NCI-H1092 treated with DMSO at 0.1 percent for 48 hours (cell line): ENCODE results near the gene GRIN1.

Experiments used
- DNase-seq: peaks from one replicate; lab custom pipeline; 2025; lab: John Stamatoyannopoulos, UW

The GRIN1 gene

DNA sequence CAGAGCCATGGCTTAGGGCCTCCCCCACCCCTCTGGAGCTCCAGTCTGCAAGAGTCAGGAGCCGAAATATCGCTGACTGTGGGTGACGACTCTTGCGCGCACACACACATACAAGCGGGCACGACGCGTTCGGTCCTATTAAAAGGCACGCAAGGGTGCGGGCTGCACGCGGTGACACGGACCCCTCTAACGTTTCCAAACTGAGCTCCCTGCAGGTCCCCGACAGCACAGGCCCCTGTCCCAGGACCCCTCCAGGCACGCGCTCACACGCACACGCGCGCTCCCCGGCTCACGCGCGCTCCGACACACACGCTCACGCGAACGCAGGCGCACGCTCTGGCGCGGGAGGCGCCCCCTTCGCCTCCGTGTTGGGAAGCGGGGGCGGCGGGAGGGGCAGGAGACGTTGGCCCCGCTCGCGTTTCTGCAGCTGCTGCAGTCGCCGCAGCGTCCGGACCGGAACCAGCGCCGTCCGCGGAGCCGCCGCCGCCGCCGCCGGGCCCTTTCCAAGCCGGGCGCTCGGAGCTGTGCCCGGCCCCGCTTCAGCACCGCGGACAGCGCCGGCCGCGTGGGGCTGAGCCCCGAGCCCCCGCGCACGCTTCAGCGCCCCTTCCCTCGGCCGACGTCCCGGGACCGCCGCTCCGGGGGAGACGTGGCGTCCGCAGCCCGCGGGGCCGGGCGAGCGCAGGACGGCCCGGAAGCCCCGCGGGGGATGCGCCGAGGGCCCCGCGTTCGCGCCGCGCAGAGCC lies at the start of gene GRIN1:
Gene GRIN1 (plus strand): TSS at position 433 of the 746 bp plus-strand sequence. CDS start 333 bp downstream, outside the sequence.
- DNase-seq = no peak

- DNase-seq = no peak
These were observed 49.6 kb upstream of the GRIN1 start for GRCh38 chr9:137089232-137089947.

- no peak for DNase-seq
These were observed 43.1 kb upstream of the GRIN1 start for GRCh38 chr9:137095664-137096517.

GRCh38 chr9:137096785-137097546 lies 42.0 kb upstream of the GRIN1 start:
- DNase-seq = no peak

DNA sequence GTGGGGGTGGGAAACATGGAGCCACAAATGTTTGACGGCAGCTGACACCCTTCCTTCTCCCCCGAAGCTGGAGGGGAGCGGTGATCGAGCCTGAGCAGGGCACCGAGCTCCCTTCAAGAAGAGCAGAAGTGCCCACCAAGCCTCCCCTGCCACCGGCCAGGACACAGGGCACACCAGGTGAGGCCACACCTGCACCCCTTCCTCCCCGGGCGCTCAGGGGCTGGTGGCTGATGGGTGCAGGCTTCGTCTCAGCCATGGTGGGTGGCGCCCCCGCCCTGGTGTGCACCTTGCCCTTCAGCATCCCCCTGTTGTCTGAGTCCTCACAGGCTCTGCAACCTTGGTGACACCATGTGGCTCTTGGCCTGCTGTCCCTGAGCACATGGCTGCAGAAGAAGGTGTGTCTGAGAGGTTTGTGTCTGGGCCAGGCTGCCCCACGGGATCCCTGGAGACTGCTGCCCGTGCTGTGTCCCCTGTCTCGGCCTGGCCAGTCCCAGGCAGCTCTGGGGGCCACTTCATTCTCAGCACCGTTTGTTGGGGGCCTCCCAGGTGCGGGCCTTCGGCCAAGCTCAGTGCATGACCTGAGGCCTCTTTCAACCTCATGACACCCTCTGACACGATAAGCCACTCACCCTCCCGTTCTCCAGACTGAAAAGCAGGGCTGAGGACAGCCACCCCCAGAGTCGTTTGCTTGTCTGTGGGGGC lies 41.0 kb upstream of the GRIN1 start:
- no peak for DNase-seq

DNA sequence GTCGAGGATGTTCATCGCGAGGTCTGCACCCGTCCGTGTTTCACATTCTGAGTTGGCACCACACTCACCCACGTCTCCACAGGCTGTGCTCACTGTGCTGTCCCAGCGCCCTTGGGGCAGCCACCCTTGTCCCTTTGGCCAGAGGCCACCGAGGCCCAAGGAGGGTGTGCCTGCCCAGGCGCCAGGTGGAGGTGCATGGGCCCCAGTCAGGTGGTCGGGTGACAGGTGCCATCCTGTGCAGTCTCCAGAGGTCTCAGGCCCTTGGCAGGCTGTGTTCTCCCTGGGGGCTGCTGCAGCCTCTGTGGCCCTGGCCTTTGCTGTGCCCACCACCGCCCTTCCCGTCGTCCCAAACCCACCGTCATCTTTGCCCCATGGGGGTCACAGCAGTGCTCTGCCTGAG lies 39.7 kb upstream of the GRIN1 start:
- no peak for DNase-seq

GRCh38 chr9:137103206-137103999 lies 35.6 kb upstream of the GRIN1 start:
- DNase-seq = no peak

DNA sequence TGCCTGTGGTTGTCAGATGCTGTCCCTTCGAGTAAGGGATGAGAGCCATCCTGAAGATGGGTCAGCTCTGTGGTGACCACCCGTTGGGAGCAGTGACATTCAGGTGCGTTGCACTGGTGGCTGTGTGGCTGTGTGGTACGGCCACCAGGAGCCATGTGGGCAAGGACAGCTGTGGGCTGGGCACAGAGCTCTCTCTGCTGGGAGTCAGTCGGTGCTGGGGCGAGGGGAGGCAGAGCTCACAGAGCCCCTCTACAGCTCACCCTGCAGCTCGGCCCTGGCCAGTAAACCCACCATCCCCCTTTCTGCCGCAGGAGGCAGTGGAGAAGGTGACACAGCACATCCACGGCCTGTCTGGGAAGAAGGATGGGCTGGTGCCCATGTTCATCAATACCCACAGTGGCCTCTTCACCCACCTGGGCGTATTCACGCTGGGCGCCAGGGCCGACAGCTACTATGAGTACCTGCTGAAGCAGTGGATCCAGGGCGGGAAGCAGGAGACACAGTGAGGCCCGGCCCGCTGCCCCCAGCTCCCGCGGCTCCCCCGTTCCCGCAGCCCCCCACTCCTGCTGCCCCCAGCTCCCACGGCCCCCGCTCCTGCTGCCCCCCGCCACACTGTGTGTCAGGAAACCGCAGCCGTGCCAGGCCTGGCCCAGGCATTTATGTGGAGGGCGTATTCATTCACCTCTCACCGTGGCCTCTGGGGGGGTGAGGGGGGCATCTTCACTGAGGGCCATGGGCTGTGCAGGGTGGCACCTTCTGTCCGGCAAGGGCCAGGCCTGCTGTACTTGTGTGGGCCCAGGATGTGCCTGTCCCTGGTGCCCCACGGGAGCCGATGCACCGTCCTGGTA lies 32.9 kb upstream of the GRIN1 start:
- no peak for DNase-seq

- no peak for DNase-seq
These were observed 32.2 kb upstream of the GRIN1 start for GRCh38 chr9:137106662-137107250.

DNA sequence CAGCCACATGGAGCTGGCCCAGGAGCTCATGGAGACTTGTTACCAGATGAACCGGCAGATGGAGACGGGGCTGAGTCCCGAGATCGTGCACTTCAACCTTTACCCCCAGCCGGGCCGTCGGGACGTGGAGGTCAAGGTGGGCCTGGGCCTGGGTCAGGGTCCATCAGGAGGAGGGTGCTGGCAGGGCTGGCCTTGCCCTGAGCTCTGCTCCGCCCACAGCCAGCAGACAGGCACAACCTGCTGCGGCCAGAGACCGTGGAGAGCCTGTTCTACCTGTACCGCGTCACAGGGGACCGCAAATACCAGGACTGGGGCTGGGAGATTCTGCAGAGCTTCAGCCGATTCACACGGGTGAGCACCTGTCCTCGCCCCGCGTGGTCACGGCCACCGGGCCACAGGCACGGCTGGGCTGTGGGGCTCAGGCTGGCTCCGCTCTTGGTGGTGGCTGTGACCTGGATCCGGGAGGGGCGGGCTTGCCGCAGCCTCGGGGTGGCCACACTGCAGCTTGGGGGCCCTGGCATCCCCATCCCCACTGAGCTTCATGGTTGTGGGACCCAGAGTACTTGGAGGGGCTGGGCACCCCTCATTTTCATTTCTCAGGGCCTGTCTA lies 31.5 kb upstream of the GRIN1 start:
- DNase-seq = no peak

DNA sequence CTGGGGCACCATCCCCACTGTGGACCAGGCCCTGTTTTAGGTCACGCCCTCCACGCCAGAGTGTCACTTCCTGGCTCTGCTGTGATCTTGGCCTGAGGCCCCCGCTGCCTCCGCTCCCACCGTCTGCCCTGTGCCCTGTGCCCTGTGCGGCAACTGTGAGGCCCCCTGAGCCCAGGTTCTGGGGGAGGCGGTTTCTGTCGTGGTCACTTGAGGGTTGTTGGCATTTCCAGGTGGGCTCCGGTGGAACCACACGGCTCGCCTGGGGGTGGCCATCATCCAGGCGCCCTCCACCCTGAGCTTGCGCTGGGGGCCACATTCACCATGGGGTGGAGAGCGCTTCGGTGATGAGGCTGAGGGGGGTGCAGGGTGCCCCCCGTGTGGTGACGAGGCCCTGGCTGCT lies 31.0 kb upstream of the GRIN1 start:
- DNase-seq = no peak

DNA sequence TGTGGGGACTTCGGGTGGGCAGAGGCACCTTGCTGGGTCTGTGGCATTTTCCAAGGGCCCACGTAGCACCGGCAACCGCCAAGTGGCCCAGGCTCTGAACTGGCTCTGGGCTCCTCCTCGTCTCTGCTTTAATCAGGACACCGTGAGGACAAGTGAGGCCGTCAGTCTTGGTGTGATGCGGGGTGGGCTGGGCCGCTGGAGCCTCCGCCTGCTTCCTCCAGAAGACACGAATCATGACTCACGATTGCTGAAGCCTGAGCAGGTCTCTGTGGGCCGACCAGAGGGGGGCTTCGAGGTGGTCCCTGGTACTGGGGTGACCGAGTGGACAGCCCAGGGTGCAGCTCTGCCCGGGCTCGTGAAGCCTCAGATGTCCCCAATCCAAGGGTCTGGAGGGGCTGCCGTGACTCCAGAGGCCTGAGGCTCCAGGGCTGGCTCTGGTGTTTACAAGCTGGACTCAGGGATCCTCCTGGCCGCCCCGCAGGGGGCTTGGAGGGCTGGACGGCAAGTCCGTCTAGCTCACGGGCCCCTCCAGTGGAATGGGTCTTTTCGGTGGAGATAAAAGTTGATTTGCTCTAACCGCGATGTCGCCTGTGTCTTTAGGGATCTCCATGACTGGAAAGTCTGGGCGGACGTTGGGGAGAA lies 30.2 kb upstream of the GRIN1 start:
- DNase-seq = no peak

DNA sequence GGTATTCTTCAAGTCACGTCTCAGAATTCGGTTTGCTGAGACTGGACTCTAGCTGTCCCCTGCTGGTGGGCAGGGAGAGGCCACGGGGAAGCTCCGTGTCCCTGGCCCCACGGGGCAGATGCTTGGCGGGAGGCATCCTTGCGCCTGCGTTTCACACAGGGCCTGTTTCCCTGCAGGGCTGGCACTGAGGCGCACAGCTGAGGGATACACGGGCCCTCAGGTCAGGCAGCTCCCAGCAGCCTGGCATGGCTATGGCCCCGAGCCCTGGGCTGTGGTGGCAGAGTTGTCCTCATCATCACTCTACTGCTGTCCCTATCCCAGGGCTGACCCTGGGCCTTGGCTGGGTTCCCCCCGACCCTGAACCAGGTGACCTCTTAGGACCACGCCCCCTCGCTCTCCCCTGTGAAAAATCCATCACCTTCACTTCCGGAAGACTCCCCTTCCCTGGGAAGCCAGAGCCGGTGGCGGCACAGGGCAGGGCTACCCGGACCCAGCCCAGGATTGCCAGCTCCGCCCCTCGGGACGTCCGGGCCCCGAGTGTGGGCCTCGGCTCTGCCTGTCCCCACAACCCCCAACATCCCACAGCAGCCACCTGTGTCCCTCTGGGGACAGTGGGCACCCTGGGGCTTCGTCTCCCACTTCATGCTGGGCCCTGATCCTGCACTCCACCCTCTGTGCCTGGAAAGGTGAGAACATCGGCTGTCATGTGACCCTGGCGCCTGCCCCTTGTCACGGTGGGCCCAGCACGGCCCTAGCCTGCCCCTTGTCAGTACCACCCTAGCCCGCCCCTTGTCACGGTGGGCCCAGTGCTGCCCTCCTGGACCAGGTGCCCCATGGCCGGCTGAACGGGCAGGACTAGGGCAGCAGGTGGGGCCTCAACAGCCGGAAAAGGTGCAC lies 29.5 kb upstream of the GRIN1 start:
- DNase-seq = no peak

GRCh38 chr9:137110147-137110910 lies 28.6 kb upstream of the GRIN1 start:
- no peak for DNase-seq

DNA sequence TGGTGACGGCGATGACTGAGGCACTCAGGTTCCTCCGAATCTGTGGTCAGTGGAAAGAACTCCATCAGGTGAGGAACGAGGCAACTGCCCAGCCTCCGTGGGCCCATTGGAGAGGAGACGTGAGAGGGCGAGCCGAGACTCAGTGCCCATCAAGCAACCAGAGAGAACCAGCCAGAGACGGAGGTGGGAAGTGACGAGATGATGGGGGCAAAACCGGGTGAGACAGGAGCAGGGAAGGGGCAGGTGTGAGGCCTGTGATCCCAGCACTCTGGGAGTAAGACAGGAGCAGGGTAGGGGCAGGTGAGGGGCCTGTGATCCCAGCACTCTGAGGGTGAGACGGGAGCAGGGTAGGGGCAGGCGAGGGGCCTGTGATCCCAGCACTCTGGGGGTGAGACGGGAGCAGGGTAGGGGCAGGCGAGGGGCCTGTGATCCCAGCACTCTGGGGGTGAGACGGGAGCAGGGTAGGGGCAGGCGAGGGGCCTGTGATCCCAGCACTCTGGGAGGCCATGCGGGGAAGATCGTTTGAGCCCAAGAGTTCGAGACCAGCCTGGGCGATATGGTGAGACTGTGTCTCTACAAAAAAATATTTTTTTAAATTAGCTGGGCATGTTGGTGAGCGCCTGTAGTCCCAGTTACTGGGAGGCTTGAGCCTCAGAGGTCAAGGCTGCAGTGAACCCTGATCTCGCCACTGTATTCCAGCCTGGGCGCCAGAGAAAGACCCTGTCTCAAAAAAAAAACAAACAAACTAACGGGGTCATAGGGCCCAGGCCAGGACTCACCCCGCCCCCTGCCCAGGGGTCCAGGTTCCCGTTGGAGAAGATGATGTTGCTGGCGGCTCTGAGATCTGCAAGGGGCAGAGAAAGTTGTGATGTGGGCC lies 27.8 kb upstream of the GRIN1 start:
- DNase-seq = no peak
